Measurements from ENCODE around the gene CTIF. TPM values are rescaled to one million over a fixed set of nuclear protein-coding genes. Genes with fewer than 3 reads are reported as not detected.

Gene CTIF
- total RNA-seq, 6 experiments from 2014 or later, result 77.6 to 100 (median 79.2) TPM

DNA sequence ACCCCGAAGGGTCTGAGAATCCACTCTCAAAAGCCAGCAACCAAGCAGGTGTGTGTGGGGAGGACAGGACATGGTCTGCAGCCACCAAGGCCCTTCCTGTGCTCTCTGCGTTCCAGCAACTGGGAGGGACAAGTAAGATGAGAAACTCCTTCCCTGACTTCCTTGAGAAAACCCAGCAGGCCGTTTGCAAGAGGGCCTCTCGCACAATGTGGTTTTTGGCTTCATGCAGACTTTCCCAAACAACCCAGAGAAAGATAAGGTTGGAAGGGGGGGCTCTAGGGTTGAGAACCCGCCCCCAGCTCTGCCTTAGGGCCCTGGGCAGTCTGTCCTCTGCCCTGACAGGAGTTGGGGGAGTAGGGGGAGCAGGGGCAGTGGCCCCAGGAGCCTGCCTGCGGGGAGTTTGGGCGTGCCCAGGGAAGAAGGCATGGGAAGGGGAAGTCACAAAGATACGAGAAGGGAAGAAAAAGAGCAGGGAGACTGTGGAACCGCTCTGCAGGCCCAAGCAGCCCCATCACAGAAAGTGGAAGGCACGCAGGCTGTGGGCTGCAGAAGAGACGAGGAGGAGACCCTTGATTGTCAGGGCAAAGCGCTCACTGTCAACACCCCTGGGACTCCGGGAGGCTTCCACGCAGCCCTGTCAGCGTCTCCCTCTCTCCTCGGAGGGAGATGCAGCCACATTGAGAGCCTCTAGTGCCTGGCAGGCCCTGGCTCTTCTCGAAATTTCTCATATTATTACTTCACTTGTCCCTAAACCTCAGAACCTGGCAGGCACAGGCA lies 312.2 kb downstream of the CTIF start:
- peaks cover 4% of the 10 kb centered on the region for H3K27me3 Mint-ChIP-seq (ENCODE audit: insufficient read depth)
- peaks cover 50% of the 10 kb centered on the region for H3K4me1 Mint-ChIP-seq (ENCODE audit: low read depth)

DNA sequence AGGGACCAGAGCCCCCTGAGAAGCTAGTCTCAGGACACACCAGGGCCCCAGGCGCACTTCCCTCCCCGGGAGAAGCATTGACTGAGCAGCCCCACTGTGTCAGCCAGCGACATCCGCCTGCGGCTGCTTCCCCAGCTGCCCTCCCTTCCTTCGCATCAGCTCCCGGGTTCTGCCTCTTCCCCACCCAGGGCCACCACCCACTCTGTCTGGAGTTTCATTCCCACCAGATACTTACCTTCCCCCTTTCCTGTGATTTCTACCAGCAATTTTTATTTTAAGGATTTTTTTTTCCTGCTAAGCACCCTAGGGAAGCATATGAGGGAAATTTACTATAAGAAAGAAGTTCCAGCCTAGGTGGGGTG lies 312.7 kb downstream of the CTIF start:
- Mint-ChIP-seq H3K4me3 (no peak overlapping the region), H3K4me1 (ENCODE audit: low read depth) (peaks cover 46% of the 10 kb centered on the region)

More for the DNA sequence above, 312.2 kb downstream of the CTIF start:
- Mint-ChIP-seq H3K36me3 (ENCODE audit: low read depth) (peaks cover 42% of the 10 kb centered on the region), H3K27ac (0 out of 2 replicates have a peak overlapping the region, but pooled peaks have one; percentile 17), H3K4me3 (no peak overlapping the region), H3K9me3 (no peaks in the 10 kb centered on the region; the same call in 1 of the 2 replicates)
- TF ChIP-seq, protein P1, sequence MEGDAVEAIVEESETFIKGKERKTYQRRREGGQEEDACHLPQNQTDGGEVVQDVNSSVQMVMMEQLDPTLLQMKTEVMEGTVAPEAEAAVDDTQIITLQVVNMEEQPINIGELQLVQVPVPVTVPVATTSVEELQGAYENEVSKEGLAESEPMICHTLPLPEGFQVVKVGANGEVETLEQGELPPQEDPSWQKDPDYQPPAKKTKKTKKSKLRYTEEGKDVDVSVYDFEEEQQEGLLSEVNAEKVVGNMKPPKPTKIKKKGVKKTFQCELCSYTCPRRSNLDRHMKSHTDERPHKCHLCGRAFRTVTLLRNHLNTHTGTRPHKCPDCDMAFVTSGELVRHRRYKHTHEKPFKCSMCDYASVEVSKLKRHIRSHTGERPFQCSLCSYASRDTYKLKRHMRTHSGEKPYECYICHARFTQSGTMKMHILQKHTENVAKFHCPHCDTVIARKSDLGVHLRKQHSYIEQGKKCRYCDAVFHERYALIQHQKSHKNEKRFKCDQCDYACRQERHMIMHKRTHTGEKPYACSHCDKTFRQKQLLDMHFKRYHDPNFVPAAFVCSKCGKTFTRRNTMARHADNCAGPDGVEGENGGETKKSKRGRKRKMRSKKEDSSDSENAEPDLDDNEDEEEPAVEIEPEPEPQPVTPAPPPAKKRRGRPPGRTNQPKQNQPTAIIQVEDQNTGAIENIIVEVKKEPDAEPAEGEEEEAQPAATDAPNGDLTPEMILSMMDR (IDR thresholded peaks at IDR 0.05), result no peak
- no peak for DNase-seq

DNA sequence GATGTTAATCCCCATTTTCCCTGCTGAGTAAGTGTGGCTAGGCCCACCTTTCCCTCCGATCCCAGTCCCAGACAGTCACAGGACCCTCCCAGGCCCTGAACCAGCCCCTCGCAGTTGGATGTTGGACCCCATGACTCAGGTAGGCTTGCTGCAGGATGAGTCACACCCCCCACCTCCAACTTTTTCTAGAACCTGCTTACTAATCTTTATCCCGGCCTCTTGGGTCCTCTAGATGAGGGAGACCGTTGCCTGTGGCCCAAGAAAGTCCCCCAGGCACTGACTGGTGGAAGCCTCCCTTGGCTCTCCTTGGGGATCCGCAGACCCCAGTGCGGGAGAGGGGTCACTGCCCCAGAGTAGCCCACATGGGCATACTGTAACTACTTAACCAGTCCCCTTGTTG lies 313.5 kb downstream of the CTIF start:
- Mint-ChIP-seq H3K27ac (peak overlapping the region; percentile 68; the same call in 1 of the 2 replicates), H3K4me1 (ENCODE audit: low read depth) (peaks cover 42% of the 10 kb centered on the region), H3K9me3 (no peaks in the 10 kb centered on the region; the same call in 1 of the 2 replicates), H3K27me3 (ENCODE audit: insufficient read depth) (peaks cover 3% of the 10 kb centered on the region), H3K4me3 (no peak overlapping the region), H3K36me3 (ENCODE audit: low read depth) (peaks cover 44% of the 10 kb centered on the region)
- TF ChIP-seq, protein P1 (IDR thresholded peaks at IDR 0.05), result no peak
- DNase-seq, result no peak

More for the DNA sequence above, 312.7 kb downstream of the CTIF start:
- Mint-ChIP-seq H3K9me3 (no peaks in the 10 kb centered on the region; the same call in 1 of the 2 replicates), H3K36me3 (ENCODE audit: low read depth) (peaks cover 42% of the 10 kb centered on the region), H3K27ac (0 out of 2 replicates have a peak overlapping the region, but pooled peaks have one; percentile 17), H3K27me3 (ENCODE audit: insufficient read depth) (peaks cover 3% of the 10 kb centered on the region)
- TF ChIP-seq, protein P1 (IDR thresholded peaks at IDR 0.05), result no peak
- DNase-seq, result no peak

DNA sequence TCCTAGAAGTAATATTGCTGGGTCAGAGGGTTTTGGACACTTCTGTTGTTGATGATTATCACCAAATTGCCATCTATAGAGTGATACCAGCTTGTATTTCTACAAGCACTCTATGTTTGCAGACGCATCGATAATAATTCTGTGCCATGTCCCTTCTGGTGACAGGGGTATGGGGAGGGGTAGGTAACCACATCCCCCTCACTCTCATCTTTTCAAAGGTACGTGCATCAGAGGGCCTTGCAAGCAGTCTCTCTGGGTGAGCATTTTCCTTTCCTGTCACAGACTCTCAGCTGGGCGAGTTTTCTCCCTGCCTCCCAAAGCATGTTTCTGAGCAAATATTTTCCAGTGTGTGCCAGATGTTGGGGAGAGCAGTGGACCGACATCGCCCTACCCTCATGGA lies 314.0 kb downstream of the CTIF start:
- no peak overlapping the region for H3K27ac Mint-ChIP-seq
- H3K27me3 Mint-ChIP-seq (ENCODE audit: insufficient read depth), result peaks cover 7% of the 10 kb centered on the region
- H3K36me3 Mint-ChIP-seq (ENCODE audit: low read depth), result peaks cover 44% of the 10 kb centered on the region
- H3K4me3 Mint-ChIP-seq, result no peak overlapping the region
- H3K4me1 Mint-ChIP-seq (ENCODE audit: low read depth), result peaks cover 39% of the 10 kb centered on the region
- no peaks in the 10 kb centered on the region; the same call in 1 of the 2 replicates for H3K9me3 Mint-ChIP-seq
- TF ChIP-seq, protein P1 (IDR thresholded peaks at IDR 0.05), result no peak
- DNase-seq, result no peak

DNA sequence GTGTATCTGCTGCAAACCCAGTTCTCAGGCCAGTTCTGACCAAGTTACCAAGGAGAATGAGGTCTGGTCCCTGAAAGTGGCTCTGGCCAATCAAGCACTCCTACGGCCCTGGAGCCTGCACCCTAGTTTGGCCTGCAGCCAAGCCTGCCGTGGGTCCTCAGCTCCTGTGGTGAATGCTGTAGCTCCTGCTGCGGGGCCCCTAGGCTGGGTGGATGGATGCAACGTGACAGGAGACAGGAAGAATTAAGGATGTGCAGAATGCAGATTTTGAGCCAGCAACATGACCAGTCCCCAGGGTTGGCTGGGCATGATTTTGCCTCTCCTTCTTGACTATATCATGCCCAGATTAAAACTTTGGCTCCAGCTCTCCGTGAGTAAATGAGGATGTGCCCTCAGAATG lies 314.8 kb downstream of the CTIF start:
- peaks cover 48% of the 10 kb centered on the region for H3K36me3 Mint-ChIP-seq (ENCODE audit: low read depth)
- DNase-seq, result no peak
- TF ChIP-seq, protein P1 (IDR thresholded peaks at IDR 0.05), result no peak
- H3K27ac Mint-ChIP-seq, result no peak overlapping the region
- no peaks in the 10 kb centered on the region for H3K9me3 Mint-ChIP-seq
- peaks cover 41% of the 10 kb centered on the region for H3K4me1 Mint-ChIP-seq (ENCODE audit: low read depth)
- H3K4me3 Mint-ChIP-seq, result no peak overlapping the region
- peaks cover 8% of the 10 kb centered on the region for H3K27me3 Mint-ChIP-seq (ENCODE audit: insufficient read depth)
